Keratinocyte (primary cell): ENCODE results near the gene SUN5. TPM values are rescaled to one million over a fixed set of nuclear protein-coding genes. Genes with fewer than 3 reads are reported as not detected.

ENCODE experiments used
- DNase-seq: peaks from one replicate; pipeline ENCODE4 v3.0.0-alpha.2; 2011; ENCODE audit warnings: low read depth, missing footprints, low spot score
- FAIRE-seq: peaks from 2 replicates; lab custom pipeline; 2011; peaks lifted over from hg19 to GRCh38; lab: Jason Lieb, UNC
- H2AFZ ChIP-seq: 2 replicates; pipeline ENCODE4 v1.6.0; 2012; ENCODE audit warnings: low read length, control low read depth, inconsistent platforms; ENCODE audit not compliant: control insufficient read depth
- H3K27ac ChIP-seq: 2 replicates; pipeline ENCODE4 v1.5.1; 2011; ENCODE audit warnings: low read length; ENCODE audit not compliant: control insufficient read depth, insufficient read depth
- H3K27me3 ChIP-seq: 3 replicates; pipeline ENCODE4 v1.6.0; 2011; ENCODE audit warnings: low read length; ENCODE audit not compliant: control insufficient read depth, insufficient read depth; ENCODE audit errors: extremely low read depth
- H3K36me3 ChIP-seq, 2 experiments: 2 replicates in 1 of 2; 3 replicates in 1 of 2; pipeline ENCODE4 v1.5.1; 2011; ENCODE audit warnings: low read length in 2 of 2, mild to moderate bottlenecking in 1 of 2; ENCODE audit not compliant: control insufficient read depth in 2 of 2, insufficient read depth in 2 of 2; ENCODE audit errors: extremely low read depth in 1 of 2
- H3K4me1 ChIP-seq: 3 replicates; pipeline ENCODE4 v1.5.1; 2011; ENCODE audit warnings: low read length; ENCODE audit not compliant: control insufficient read depth, insufficient read depth; ENCODE audit errors: extremely low read depth
- H3K4me2 ChIP-seq: 3 replicates; pipeline ENCODE4 v1.6.0; 2011; ENCODE audit warnings: low read depth, low read length; ENCODE audit not compliant: control insufficient read depth, insufficient read depth; ENCODE audit errors: extremely low read depth
- H3K4me3 ChIP-seq, 3 experiments: fragments of 200-600 bp in 1 of 3; sonication (generic) in 1 of 3; 2 replicates in 2 of 3; 3 replicates in 1 of 3; pipeline ENCODE4 v1.5.1; 2011 to 2016; ENCODE audit warnings: low read length in 3 of 3, mild to moderate bottlenecking in 3 of 3, control low read depth in 2 of 3, inconsistent platforms in 1 of 3, low read depth in 1 of 3, mixed read lengths in 1 of 3, mixed run types in 1 of 3, moderate library complexity in 1 of 3; ENCODE audit not compliant: control insufficient read depth in 2 of 3, insufficient read depth in 2 of 3; ENCODE audit errors: extremely low read depth in 1 of 3
- H3K79me2 ChIP-seq: 2 replicates; pipeline ENCODE4 v1.6.0; 2012; ENCODE audit warnings: low read length; ENCODE audit not compliant: control insufficient read depth, insufficient read depth
- H3K9ac ChIP-seq: 3 replicates; pipeline ENCODE4 v1.6.0; 2011; ENCODE audit warnings: low read length; ENCODE audit not compliant: control insufficient read depth, insufficient read depth; ENCODE audit errors: extremely low read depth
- H3K9me1 ChIP-seq: 3 replicates; pipeline ENCODE4 v1.6.0; 2011; ENCODE audit warnings: low read length; ENCODE audit not compliant: control insufficient read depth, insufficient read depth; ENCODE audit errors: extremely low read depth
- H3K9me3 ChIP-seq: 2 replicates; pipeline ENCODE4 v1.5.1; 2012; ENCODE audit warnings: low read depth, low read length; ENCODE audit not compliant: control insufficient read depth
- H4K20me1 ChIP-seq: 3 replicates; pipeline ENCODE4 v1.6.0; 2011; ENCODE audit warnings: low read length; ENCODE audit not compliant: control insufficient read depth, insufficient read depth; ENCODE audit errors: extremely low read depth
- EZH2 ChIP-seq: IDR thresholded peaks from one replicate; pipeline ENCODE4 v1.6.1; 2012; ENCODE audit warnings: inconsistent platforms, mild to moderate bottlenecking, low read length, moderate library complexity
- dilution Hi-C: fragments of 300-500 bp; cut with MboI; formaldehyde crosslinking; loops from one replicate; pipeline ENCODE4 v1.7.0; 2020; ENCODE audit warnings: low sequenced_read_pairs; ENCODE audit not compliant: extremely low pct_ligation_motif_present
- polyA plus RNA-seq, 5 experiments: library from polyadenylated mRNA; depleted of rRNA in 3 of 5; stranded (reverse) in 3 of 5; stranded (forward) in 1 of 5; unstranded in 1 of 5; fragments of >200 nt; gene quantifications; 1 replicate in 1 of 5; 2 replicates in 3 of 5; 3 replicates in 1 of 5; pipeline versions ENCODE4 v1.2.1 to v1.2.3, GENCODE V29; 2011 to 2012; ENCODE audit warnings: missing spikeins in 2 of 5, low read depth in 1 of 5, low replicate concordance in 1 of 5
- TF ChIP-seq, protein P1 (sequence below), 3 experiments: IDR thresholded peaks in 1 of 3; conservative IDR thresholded peaks in 1 of 3; optimal IDR thresholded peaks in 1 of 3; 2 replicates in 2 of 3; 3 replicates in 1 of 3; pipeline versions ENCODE3 to v1.5.1; 2011; ENCODE audit warnings: low read length in 3 of 3, mild to moderate bottlenecking in 3 of 3, moderate library complexity in 2 of 3, control low read depth in 1 of 3, inconsistent platforms in 1 of 3; ENCODE audit not compliant: insufficient read depth in 2 of 3; ENCODE audit errors: extremely low read depth in 1 of 3

Gene SUN5
- polyA plus RNA-seq, 1 donor (not counting 4 experiments of a cell fraction or from before 2014, with no cell fraction given): not detected

- Histone ChIP-seq H4K20me1 (no peaks in the 10 kb centered on the region), H3K27ac (no peak overlapping the region), H3K9ac (no peak overlapping the region), H3K9me3 (no peaks in the 10 kb centered on the region), H3K36me3 (no peaks in the 10 kb centered on the region), H3K79me2 (no peaks in the 10 kb centered on the region), H3K27me3 (no peaks in the 10 kb centered on the region), H3K4me1 (no peaks in the 10 kb centered on the region), H3K9me1 (no peaks in the 10 kb centered on the region), H2AFZ (no peak overlapping the region), H3K4me3 (no peak overlapping the region), H3K4me2 (no peak overlapping the region)
- no peak for TF ChIP-seq EZH2
- TF ChIP-seq, protein P1, sequence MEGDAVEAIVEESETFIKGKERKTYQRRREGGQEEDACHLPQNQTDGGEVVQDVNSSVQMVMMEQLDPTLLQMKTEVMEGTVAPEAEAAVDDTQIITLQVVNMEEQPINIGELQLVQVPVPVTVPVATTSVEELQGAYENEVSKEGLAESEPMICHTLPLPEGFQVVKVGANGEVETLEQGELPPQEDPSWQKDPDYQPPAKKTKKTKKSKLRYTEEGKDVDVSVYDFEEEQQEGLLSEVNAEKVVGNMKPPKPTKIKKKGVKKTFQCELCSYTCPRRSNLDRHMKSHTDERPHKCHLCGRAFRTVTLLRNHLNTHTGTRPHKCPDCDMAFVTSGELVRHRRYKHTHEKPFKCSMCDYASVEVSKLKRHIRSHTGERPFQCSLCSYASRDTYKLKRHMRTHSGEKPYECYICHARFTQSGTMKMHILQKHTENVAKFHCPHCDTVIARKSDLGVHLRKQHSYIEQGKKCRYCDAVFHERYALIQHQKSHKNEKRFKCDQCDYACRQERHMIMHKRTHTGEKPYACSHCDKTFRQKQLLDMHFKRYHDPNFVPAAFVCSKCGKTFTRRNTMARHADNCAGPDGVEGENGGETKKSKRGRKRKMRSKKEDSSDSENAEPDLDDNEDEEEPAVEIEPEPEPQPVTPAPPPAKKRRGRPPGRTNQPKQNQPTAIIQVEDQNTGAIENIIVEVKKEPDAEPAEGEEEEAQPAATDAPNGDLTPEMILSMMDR (optimal IDR thresholded peaks at IDR 0.05 in 1 of 3, IDR thresholded peaks at IDR 0.05 in 1 of 3, conservative IDR thresholded peaks at IDR 0.05 in 1 of 3; ENCODE audit: extremely low read depth in 1 of 3, insufficient read depth in 2 of 3, low read length in 3 of 3): no peak
- dilution Hi-C loops: no loop called here
- DNase-seq: no peak
- no peak for FAIRE-seq
Observed at GRCh38 chr20:32965581-32966373, 38.5 kb downstream of the SUN5 start.

- H3K79me2 ChIP-seq: no peaks in the 10 kb centered on the region
- TF ChIP-seq, protein P1 (optimal IDR thresholded peaks at IDR 0.05 in 1 of 3, IDR thresholded peaks at IDR 0.05 in 1 of 3, conservative IDR thresholded peaks at IDR 0.05 in 1 of 3; ENCODE audit: extremely low read depth in 1 of 3, insufficient read depth in 2 of 3, low read length in 3 of 3): no peak
- no peak for TF ChIP-seq EZH2
- no peaks in the 10 kb centered on the region for H3K36me3 ChIP-seq
- H2AFZ ChIP-seq: no peak overlapping the region
- H3K27ac ChIP-seq: no peak overlapping the region
- no peaks in the 10 kb centered on the region for H3K9me3 ChIP-seq
- FAIRE-seq (no peak), DNase-seq (no peak)
- dilution Hi-C loops: no loop called here
- H4K20me1 ChIP-seq: no peaks in the 10 kb centered on the region
- no peak overlapping the region for H3K4me2 ChIP-seq
- H3K9ac ChIP-seq: no peak overlapping the region
- no peak overlapping the region for H3K4me3 ChIP-seq
- H3K9me1 ChIP-seq: no peaks in the 10 kb centered on the region
- no peaks in the 10 kb centered on the region for H3K4me1 ChIP-seq
- H3K27me3 ChIP-seq: no peaks in the 10 kb centered on the region
Observed at GRCh38 chr20:32965115-32965514, 39.1 kb downstream of the SUN5 start.
